Measurements from ENCODE around the gene TAC3.

The TAC3 gene

DNA sequence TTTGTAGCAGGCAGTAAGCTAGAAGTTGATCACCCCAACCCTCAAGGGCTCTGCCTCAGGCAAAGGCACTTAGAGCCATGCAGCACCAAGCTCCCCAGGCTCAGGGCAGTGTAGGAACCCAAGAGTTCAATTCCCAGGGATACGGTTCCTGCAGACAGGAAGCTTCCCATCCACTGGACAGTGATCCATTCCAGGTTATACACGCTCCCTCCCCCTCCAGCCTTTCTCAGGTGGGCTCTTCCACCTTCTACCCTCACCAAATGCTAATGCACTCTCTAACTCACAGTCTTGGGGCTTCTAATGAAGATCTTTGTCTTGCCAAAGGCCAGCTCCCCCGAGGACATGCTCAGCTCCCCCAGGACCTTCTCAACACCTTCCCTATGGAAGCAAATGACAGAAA is 20.9 kb upstream of the TAC3 start:
- no peak for DNase-seq (ENCODE audit: low read depth in 2 of 2)
- TF ChIP-seq, protein P1, sequence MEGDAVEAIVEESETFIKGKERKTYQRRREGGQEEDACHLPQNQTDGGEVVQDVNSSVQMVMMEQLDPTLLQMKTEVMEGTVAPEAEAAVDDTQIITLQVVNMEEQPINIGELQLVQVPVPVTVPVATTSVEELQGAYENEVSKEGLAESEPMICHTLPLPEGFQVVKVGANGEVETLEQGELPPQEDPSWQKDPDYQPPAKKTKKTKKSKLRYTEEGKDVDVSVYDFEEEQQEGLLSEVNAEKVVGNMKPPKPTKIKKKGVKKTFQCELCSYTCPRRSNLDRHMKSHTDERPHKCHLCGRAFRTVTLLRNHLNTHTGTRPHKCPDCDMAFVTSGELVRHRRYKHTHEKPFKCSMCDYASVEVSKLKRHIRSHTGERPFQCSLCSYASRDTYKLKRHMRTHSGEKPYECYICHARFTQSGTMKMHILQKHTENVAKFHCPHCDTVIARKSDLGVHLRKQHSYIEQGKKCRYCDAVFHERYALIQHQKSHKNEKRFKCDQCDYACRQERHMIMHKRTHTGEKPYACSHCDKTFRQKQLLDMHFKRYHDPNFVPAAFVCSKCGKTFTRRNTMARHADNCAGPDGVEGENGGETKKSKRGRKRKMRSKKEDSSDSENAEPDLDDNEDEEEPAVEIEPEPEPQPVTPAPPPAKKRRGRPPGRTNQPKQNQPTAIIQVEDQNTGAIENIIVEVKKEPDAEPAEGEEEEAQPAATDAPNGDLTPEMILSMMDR (IDR thresholded peaks at IDR 0.05; ENCODE audit: low read depth, low read length): no peak
- H3K4me3 ChIP-seq (replicated peaks in 1 of 2; ENCODE audit: low read depth in 2 of 2, low read length in 2 of 2): no peak overlapping the region

DNA sequence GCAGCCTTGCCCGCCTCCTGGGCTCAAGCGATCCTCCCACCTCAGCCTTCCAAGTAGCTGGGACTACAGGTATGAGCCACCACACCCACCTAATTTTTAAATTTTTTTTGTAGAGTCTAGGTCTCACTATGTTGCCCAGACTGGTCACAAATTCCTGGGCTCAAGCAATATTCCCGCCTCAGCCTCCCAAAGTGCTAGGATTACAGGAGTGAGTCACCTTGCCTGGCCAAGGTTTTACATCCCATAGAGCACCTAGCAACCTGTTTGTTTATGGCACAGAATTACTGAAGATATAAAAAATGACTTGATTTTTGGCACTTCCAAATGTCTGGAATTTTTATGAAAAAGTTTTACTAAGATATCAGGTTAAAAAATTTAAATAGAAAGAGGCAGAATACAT is 17.1 kb upstream of the TAC3 start:
- DNase-seq (ENCODE audit: low read depth in 2 of 2): no peak
- TF ChIP-seq, protein P1 (IDR thresholded peaks at IDR 0.05; ENCODE audit: low read depth, low read length): no peak
- H3K4me3 ChIP-seq (replicated peaks in 1 of 2; ENCODE audit: low read depth in 2 of 2, low read length in 2 of 2): no peak overlapping the region

DNA sequence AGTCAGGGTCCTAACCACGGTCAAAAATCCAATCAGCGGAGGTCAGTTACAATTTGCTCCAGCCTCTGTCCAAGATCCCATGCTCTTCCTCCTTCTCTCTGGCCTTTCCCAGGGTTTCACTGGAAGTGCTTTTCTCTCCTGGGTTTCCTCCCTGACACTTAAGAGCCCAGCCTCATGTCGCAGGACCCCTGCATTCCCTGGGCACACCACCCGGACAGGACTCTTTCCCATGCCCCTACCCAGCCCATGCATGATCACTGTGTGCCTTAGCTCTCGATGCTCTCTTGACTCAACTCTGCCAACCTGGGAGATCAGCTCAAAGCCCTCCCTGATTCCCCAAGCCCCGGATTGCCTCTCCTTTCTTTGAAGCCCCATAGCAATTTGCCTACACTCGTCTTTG is 15.5 kb upstream of the TAC3 start:
- DNase-seq (ENCODE audit: low read depth in 2 of 2): no peak
- TF ChIP-seq, protein P1 (IDR thresholded peaks at IDR 0.05; ENCODE audit: low read depth, low read length): no peak

DNA sequence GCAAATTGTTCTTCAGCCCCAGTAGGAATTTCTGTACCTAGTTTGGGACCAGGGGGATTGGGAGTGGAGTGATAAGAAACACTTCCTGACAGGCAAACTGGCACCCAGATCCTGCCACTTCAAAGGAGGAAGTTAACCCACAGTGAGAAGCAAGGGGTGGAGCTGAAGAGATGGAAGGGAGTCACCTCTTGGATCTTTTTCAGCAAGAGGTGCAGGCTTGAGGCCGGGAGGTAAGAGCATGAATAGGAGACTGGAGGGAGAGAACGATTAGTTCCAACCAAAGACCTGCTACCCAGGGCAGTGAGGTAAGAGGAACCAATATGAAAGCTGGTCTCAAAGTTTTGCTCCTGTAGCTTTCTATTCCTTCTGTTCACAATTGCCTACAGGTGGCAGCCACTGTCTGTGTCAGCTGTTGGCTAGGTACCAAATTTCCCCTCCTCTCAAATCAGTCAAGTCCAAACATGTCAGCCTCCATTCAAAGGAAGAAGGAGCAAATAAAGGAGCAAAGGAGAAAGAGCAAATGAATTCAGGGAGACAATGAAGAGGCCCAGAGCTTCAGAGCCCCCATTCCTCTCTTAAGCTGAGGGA is 14.9 kb upstream of the TAC3 start:
- TF ChIP-seq, protein P1 (IDR thresholded peaks at IDR 0.05; ENCODE audit: low read depth, low read length): no peak
- no peak overlapping the region for H3K4me3 ChIP-seq (replicated peaks in 1 of 2; ENCODE audit: low read depth in 2 of 2, low read length in 2 of 2)
- no peak for DNase-seq (ENCODE audit: low read depth in 2 of 2)

More for the DNA sequence above, 15.5 kb upstream of the TAC3 start:
- H3K4me3 ChIP-seq (replicated peaks in 1 of 2; ENCODE audit: low read depth in 2 of 2, low read length in 2 of 2): no peak overlapping the region

DNA sequence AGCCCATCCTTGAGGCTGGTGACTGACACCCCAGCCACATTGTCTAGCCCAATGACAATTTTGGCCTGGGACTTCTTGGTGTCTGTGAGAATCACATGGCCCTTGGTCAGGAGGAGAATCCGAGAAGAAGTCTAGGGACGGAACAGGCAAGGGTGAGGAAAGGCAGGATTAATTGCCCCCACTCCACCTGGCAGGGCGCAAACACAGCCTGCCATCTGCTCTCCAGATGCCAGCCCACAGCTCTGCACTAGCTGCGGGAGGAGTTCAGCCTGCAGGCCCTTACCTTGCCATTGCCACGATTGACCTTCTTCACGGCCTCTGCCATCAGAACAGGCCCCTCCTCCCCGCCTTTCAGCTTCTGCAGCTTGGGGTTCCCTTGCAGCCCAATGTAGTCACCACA is 13.1 kb upstream of the TAC3 start:
- TF ChIP-seq, protein P1 (IDR thresholded peaks at IDR 0.05; ENCODE audit: low read depth, low read length): no peak
- no peak overlapping the region for H3K4me3 ChIP-seq (replicated peaks in 1 of 2; ENCODE audit: low read depth in 2 of 2, low read length in 2 of 2)
- DNase-seq (ENCODE audit: low read depth in 2 of 2): no peak

DNA sequence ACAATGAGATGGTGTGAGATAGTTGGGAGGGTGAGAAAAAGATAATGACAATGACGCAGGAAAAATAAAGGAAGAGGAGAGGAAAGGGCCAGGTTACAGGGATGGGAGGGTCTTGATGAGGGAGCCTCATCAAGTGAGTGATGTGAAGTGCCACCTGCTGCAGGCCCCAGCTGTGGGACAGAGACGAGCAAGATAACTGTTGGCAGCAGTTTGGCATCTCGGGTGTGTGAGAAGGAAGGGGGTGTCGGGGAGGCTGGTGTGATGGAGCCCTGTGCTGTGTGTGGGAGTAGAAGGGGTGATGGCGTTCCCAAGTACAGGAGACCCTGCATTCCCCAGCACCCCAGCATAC is 11.4 kb upstream of the TAC3 start:
- no peak for DNase-seq (ENCODE audit: low read depth in 2 of 2)
- TF ChIP-seq, protein P1 (IDR thresholded peaks at IDR 0.05; ENCODE audit: low read depth, low read length): no peak
- no peak overlapping the region for H3K4me3 ChIP-seq (replicated peaks in 1 of 2; ENCODE audit: low read depth in 2 of 2, low read length in 2 of 2)

All from cardiac fibroblast (primary cell).